HG03097 (cell line): ENCODE data around the gene TBRG4.

Source experiments
- ATAC-seq: cut with Tn5 transposase; IDR thresholded peaks from one replicate; pipeline ENCODE4 v1.9.1; 2021; ENCODE audit not compliant: unreplicated experiment, low FRiP score

Gene TBRG4

GRCh38 chr7:45092931-45093235 is 18.6 kb downstream of the TBRG4 start:
- ATAC-seq: no peak

GRCh38 chr7:45092100-45092930 is 19.2 kb downstream of the TBRG4 start:
- no peak for ATAC-seq

- no peak for ATAC-seq
These were observed 22.1 kb downstream of the TBRG4 start for GRCh38 chr7:45089341-45089891.

- ATAC-seq: no peak
These were observed 22.6 kb downstream of the TBRG4 start, which contains the start of gene NACAD for GRCh38 chr7:45088821-45089340. TSS of gene NACAD (minus strand) at chr7:45088969. CDS start at chr7:45088894, 75 bp downstream.

- ATAC-seq: no peak
These were observed 23.3 kb downstream of the TBRG4 start for GRCh38 chr7:45088146-45088701.

- ATAC-seq: no peak
These were observed 24.0 kb downstream of the TBRG4 start for GRCh38 chr7:45087301-45088145.

GRCh38 chr7:45086331-45087065 is 25.0 kb downstream of the TBRG4 start:
- no peak for ATAC-seq

- no peak for ATAC-seq
These were observed 25.8 kb downstream of the TBRG4 start for GRCh38 chr7:45085619-45086200.

- ATAC-seq: no peak
These were observed 26.4 kb downstream of the TBRG4 start for GRCh38 chr7:45084901-45085618.

GRCh38 chr7:45084336-45084735 is 27.2 kb downstream of the TBRG4 start:
- no peak for ATAC-seq

- no peak for ATAC-seq
These were observed 28.6 kb downstream of the TBRG4 start for GRCh38 chr7:45082831-45083331.

GRCh38 chr7:45082031-45082830 is 29.3 kb downstream of the TBRG4 start:
- ATAC-seq: no peak

- no peak for ATAC-seq
These were observed 29.9 kb downstream of the TBRG4 start for GRCh38 chr7:45081670-45081974.

- ATAC-seq: no peak
These were observed 30.4 kb downstream of the TBRG4 start for GRCh38 chr7:45080958-45081669.

GRCh38 chr7:45080265-45080957 is 31.1 kb downstream of the TBRG4 start:
- ATAC-seq: no peak

GRCh38 chr7:45078125-45078681 is 33.3 kb downstream of the TBRG4 start:
- ATAC-seq: no peak

GRCh38 chr7:45077579-45077978 is 33.9 kb downstream of the TBRG4 start:
- ATAC-seq: no peak
